LNCAP (cell line): Measurements from ENCODE around the gene GLMN.

Experiments used
- TF ChIP-seq, protein P1 (sequence below): fragments of 450-650 bp; IDR thresholded peaks from 2 replicates; pipeline ENCODE4 v1.5.1; 2017; ENCODE audit warnings: mild to moderate bottlenecking

GLMN gene

DNA sequence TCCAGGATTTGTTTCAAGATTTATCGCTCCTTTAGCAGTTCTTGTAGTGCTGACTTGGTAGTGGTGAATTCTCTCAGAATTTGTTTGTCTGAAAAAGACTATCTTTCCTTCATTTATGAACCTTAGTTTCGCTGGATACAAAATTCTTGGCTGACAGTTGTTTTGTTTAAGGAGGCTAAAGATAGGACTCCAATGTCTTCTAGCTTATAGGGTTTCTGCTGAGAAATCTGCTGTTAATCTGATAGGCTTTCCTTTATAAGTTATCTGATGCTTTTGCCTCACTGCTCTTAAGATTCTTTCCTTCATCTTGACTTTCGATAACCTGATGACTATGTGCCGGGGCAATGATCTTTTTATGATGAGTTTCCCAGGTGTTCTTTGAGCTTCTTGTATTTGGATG, 29.0 kb upstream of the GLMN start:
- TF ChIP-seq, protein P1, sequence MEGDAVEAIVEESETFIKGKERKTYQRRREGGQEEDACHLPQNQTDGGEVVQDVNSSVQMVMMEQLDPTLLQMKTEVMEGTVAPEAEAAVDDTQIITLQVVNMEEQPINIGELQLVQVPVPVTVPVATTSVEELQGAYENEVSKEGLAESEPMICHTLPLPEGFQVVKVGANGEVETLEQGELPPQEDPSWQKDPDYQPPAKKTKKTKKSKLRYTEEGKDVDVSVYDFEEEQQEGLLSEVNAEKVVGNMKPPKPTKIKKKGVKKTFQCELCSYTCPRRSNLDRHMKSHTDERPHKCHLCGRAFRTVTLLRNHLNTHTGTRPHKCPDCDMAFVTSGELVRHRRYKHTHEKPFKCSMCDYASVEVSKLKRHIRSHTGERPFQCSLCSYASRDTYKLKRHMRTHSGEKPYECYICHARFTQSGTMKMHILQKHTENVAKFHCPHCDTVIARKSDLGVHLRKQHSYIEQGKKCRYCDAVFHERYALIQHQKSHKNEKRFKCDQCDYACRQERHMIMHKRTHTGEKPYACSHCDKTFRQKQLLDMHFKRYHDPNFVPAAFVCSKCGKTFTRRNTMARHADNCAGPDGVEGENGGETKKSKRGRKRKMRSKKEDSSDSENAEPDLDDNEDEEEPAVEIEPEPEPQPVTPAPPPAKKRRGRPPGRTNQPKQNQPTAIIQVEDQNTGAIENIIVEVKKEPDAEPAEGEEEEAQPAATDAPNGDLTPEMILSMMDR: no peak

DNA sequence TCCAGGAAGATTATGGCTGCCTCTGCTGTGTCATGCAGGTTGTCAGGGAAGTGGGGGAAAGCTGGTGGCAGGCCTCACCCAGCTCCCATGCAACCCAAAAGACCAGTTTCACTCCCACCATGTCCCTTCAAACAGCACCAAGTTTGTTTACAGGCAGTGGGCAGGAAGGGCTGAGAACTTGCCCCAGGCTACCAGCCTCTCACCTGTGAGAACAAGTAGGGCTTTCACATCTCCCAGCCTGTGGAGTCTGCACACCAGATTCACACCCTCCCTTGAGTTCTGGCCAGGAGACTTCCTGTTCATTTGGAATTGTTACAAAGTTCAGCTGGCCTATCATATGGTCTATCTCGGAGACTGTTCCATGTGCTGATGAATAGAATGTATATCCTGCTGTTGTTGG, 27.9 kb upstream of the GLMN start:
- TF ChIP-seq, protein P1: no peak

DNA sequence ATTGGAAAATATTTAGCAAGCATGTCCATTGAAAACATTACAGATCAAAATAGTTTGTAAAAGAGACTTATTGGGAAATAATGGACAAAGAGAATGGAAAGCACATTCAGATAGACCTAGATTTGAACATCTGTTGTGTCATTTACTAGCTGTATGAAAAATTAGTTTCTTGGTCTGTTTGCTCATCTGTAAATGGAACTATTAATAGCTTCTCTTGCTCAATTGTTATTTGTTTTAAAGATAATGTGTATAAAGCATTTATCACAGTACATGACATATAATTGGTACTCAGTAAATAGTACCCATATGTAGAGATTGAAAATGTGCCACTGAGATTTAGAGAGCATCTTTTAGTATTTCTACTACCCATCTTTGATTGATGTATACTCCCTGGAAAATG, 26.0 kb upstream of the GLMN start:
- TF ChIP-seq, protein P1: no peak

DNA sequence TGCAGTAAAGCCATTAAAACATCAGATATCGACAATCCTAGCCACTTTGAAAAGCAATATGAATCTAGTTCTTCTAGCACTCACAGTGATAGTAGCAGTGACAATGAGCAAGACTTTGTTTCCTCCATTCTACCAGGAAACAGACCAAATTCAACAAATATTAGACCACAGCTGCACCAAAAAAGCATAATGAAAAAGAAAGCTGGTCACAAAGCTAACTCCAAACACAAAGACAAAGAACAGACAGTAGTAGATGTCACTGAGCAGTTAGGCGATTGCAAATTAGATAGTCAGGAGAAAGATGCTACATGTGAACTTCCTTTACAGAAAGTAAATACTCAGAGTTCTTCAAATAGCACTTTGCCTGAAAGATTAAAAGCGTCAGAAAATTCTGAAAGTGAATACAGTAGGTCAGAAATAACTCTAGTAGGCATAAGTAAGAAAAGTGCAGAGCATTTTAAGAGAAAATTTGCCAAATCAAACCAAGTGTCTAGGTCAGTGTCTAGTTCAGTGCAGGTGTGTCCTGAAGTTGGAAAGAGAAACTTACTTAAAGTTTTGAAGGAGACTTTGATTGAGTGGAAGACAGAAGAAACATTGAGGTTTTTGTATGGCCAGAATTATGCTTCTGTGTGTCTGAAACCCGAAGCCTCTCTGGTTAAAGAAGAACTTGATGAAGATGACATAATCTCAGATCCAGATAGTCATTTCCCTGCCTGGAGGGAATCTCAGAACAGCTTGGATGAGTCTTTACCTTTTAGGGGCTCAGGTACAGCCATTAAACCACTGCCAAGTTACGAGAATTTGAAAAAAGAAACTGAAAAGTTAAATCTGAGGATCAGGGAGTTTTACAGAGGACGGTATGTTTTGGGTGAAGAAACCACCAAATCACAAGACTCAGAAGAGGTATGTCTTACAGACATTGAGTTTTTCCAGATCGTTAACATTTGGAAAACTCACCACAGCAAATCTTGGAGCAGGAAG, 25.0 kb upstream of the GLMN start:
- TF ChIP-seq, protein P1: no peak

DNA sequence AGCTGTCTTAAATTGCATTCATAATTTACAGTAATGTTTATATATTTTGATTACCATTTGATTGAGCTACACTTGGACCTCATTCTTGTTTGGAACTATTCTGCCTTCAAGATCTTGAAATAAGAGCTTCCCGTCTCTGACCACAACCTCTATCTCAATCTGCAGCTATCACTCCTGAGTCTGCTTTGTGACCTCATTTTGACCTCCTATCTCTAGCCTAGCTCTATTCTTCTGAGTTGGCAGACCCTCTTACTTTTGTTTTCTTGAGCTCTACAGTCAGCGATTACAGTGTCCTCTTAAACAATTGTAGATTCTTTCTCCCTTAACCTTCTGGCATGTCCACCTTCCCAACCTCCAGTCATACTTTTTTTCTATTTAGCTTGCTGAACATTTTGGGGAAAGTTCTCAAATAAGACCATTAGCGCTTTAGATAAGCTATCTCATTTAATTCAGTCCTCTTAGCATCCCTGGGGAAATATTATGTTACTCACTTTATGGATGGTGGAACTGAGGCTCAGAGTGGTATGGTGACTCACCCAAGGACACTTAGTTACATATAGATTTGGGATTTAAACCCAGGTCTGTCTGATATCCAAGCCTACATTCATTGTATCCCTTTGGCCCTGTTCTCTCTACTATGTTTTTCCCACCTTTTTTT, 19.2 kb upstream of the GLMN start:
- TF ChIP-seq, protein P1: no peak

DNA sequence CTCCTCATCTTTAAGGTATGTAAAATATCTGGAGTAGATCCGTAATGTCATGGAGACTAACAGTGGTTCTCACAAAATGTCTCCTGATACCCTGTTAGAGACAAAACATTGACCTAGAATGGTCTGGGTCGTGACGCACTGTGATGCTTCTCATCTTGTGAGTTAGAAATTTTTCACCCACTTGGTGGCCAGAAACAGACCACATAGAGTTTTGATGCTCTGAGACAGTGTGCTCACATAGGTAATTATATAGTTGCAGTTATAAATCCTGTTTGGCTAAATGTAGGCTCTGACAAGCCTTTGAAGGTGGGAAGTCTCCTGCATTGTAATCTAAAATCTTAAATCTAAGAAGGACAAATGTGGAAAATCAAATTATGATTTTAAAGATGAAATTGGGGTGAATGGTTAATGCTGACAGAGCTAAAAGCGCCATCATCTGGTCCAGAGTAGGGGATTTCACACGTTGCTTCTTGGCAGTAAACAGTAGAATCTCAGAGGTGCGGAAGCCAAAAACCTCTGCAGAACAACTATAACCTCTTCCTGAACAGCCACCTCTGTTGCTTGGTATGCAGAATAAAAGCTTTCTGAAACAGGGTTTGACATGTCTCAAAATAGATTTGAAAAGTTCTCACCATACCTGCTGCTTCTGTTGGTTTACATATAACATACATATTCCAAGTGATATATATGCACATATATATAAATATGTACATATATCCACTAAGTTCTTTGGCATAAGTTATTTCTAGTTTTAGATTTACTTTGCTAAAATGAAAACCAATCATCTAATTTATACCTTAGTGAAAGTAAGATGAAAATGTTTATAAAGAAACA, 17.2 kb upstream of the GLMN start:
- TF ChIP-seq, protein P1: peak; percentile 15; the same call in 1 of the 2 replicates

DNA sequence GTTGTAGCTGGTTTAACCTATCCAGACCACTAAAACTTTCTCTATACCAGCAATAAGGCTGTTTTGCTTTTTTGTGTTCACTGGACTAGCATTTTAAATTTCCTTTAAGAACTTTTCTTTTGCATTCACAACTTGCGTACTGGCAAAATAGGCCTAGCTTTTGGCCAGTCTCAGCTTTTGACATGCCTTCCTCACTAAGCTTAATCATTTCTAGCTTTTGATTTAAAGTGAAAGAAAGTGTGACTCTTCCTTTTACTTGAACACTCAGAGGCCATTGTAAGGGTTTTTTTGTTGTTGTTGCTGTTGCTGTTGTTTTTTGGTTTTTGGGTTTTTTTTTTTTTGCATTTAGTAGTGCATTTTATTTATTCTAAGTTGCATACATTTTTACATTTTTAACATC, 15.2 kb upstream of the GLMN start:
- TF ChIP-seq, protein P1: no peak
